Mesenteric fat pad (tissue), 1 donor: ENCODE results near the gene TEPSIN. TPM values are rescaled to one million over a fixed set of nuclear protein-coding genes. Genes with fewer than 3 reads are reported as not detected.

Experiments used
- DNase-seq: peaks from one replicate; pipeline ENCODE4 v3.0.0-alpha.2; 2020; ENCODE audit warnings: low spot score
- total RNA-seq: library from RNA; stranded (reverse); fragmentation: NEBNext Ultra II Directional; extraction: Animal tissue kit (Norgen Biotek cat#: 25700); gene quantifications from one replicate; pipeline ENCODE4 v1.2.1, GENCODE V29; 2021
- donor health status: DM: yes; HTN: yes; CAD: no.

Gene TEPSIN
- total RNA-seq, 1 donor from 2014 or later: 23.1 TPM

- DNase-seq: no peak
These were observed 39.4 kb downstream of the TEPSIN start for GRCh38 chr17:81199482-81199830.

DNA sequence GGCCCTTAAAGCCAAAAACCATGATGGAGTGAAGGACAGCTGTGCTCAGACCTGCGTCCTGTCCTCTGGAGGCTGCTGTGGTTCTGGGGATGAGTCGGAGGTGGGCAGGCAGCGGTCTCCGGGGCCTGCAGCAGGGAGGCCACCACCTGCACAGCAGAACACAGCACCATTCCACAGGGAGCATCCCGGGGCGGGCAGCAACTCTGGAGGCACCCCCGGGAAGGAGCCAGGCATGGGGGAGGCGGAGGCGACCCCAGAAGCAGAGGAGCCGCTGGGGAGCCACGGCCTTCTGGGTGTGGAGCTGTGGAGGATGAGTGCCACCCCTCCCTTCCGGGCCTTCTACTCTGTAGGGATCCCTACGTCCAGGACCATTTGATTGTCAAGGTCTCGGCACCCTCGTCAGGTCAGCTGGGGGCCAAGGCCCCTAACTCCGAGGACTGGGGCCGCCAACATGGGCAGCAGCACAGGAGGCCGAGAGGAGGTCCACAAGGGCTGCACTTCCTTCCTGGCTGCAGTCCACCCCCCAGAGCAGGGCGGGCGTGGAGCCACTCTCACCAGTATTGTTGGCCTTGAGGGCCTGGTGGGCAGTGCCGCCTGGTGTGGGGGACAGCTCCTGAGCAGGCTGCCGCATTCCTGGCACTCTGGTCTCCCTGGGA lies 39.9 kb downstream of the TEPSIN start:
- no peak for DNase-seq

DNA sequence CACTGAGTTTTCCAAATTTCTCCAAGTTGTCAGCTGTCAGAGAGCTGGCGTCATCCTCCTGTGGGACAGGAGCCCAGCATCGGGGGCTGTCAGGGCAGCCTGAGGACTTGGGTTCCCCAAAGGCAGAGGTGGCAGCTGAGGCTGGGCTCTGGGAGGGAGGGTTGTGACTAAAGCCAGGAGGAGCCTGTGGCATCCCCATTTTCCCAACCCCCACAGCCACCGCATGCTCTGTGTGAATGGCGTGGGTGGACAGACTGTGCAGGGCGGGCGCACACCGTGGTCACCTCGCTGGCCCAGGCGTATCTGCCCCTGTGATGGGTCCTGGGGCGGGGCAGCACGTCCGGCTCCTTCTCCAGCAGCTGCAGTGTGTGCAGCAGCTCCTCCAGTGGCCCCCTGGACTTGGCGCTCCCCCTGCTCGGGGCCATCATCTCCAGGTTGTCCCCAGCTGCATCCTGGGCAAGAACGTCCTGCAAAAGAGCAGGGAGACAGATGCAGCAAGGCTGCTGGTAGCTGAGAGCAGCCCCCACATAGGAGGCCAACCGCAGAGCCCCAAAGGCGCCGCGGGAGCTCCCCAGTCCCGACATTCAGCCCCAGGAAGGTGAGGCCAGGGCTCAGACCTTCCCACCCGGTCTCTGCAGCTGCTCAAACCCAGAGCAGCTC lies 40.9 kb downstream of the TEPSIN start:
- DNase-seq: no peak

GRCh38 chr17:81197409-81197795 lies 41.5 kb downstream of the TEPSIN start:
- DNase-seq: no peak

DNA sequence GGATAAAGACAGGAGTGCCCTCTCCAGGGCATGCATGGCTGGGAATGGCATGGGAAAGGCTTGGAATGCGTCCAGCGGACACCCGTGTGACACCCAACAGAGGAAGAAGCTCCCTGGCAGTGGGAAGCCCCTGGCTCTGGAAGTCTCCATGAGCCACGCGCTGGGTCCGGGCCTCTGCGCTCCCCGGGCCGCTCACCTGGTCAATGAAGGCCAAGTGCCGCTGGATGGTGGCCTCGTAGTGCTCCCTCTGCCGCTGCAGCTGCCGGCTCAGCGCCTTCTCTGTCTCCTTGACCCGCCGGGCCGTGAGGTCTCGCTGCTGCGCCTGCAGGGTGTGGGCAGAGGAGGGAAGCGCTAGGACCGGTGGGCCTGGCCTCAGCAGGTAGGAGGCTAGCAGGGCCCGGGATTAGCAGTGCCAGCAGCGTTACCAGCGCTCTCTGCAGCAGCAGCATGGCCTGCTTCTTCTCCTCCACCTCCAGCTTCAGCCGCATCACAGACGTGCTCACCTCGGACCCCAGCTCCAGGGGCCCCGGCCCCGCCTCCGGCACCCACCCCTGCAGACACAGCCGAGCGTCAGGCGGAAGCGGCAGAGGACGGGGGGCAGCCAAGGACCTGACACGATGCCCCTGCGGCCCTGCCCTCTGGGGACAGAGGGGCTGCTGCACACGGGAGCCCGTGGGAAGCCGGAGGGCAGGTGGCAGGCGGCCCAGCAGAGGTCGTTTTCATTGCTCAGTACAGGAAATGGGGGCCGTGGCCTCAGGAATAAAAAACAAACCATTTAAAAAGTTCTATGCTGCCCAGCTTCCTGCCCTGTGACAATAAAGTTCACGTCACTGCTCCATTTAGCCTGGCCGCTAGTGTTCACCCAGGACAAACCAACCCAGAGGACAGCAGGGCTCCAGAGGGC lies 42.1 kb downstream of the TEPSIN start:
- no peak for DNase-seq

DNA sequence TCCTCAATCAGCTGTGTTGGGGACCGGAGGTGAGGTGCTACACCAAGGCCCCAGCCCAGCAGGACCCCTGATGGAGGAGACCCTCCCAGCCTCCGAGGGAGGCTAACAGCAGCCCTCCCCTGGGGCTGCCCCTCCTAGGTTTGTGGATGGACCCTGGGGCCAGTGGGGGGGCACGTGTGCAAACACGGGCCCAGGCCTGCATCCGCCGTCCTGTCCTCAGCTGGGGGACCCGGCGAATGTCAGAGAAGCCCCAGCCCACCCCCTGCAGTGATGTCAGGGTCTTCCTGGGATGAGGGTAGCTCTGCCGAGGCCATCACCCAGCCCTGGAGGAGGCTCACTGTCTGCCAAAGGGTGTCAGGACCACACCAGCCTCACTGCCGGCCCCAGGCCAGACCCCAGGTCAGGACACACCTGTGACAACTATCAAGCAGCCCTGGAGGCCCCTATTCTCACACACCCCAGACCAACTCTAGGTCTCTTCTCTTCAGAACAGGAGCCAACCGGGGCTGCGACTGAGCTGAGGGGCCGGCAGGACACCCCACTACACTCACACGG lies 42.8 kb downstream of the TEPSIN start:
- no peak for DNase-seq

GRCh38 chr17:81194941-81195901 lies 43.6 kb downstream of the TEPSIN start:
- DNase-seq: no peak

GRCh38 chr17:81194225-81194760 lies 44.6 kb downstream of the TEPSIN start:
- no peak for DNase-seq

DNA sequence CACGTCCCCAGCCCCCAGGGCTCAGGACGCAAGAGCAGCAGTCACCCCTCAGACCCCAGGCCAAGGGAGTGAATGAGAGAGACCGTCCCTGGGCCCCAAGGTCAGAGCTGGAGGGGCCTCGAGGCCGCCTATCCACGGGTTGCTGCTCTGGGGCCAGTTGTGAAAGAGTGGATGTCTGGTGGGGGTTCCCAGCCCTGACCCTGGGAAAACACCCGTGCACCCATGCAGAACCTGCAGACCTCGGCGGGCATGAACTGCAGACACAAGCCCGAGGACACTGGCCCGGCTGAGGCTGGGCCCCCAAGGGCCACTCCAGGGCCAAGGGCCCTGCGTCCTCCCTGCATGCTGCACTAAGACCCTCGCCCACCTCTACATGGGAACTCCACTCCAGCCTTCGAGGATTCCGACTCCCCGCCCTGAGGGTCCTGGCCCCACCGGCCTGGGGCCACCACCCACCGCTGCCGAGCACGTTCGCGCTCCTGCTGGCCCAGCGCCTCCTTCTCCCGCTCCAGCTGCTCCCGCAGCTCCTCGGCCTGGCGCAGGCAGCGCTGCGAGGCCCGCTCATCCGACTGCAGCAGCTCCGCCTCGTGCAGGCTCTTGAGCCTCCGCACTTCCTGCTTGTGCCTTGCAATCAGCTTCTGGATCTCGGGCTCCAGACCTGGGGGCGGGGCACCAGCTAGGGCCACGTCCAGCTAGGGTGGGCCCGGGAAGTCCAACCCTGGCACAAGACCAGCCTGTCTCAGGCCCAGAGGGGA lies 45.2 kb downstream of the TEPSIN start:
- DNase-seq: no peak

DNA sequence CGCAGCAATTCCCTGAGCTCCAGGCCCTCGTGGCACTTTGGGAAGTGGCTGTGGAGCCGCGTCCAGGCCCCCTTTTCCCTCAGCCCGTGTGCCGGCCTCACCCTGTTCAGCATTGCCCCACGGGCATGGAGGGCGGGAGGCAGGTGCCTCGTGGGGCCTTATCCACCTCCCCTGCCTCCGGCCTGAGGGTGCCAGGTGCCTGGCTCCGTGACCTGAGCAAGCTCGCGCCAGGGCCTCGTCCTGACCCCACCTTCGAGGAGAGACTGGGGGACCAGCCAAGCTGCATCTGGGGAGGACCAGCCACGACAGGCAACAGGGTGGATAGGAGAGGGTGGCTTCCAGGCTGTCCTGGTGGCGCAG lies 45.8 kb downstream of the TEPSIN start:
- no peak for DNase-seq

DNA sequence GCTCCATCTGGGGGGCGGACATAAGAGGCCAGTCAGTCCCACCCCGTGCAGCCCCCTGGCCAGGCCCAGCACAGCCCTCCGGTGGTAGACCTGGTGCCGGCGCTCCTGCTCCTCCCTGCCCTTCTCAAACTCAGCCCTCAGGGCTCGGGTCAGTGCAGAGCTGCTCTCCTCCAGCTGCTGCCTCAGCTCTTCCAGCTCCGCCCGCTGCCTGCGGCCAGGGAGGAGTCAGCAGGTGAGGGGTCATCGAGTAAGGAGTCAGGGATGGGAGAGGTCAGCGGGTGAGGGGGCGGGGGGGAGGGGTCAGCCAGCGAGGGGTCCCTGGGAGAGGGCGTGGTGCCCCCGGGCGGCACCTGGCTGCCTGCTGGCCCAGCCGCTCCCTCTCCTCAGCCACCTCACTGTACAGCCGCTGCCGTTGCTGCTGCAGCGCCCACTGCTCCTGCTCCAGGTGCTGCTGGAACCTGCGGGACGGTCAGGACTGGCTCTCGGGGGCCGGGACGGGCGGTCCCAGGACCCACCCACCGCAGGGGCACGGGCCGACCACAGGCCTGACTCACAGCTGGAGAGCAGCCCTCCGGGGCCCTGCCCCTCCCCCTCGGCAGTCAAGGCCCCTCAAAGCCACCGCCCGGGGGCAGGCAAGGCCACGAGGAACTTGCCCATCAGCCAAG lies 46.3 kb downstream of the TEPSIN start:
- no peak for DNase-seq

DNA sequence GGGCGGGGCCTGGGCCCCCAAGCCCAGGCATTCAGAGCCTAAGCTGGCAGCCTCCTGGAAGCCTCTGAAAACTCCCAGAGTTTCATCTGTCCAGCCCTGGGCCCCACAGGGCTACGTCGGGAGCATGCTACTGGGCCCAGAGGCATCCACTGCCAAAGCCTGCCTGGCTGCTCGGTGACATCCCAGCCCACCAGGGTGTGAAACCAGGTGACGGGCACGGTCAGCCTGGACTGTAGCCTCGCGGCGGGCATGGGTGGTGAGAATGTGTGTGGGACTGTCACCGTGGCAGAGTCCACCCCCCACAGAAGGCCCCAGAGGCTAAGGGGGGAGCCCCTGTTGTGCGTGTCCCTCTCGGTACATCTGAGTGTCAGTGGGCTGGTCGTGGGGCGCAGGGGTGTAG lies 47.2 kb downstream of the TEPSIN start:
- no peak for DNase-seq

GRCh38 chr17:81191116-81191515 lies 47.7 kb downstream of the TEPSIN start:
- no peak for DNase-seq

DNA sequence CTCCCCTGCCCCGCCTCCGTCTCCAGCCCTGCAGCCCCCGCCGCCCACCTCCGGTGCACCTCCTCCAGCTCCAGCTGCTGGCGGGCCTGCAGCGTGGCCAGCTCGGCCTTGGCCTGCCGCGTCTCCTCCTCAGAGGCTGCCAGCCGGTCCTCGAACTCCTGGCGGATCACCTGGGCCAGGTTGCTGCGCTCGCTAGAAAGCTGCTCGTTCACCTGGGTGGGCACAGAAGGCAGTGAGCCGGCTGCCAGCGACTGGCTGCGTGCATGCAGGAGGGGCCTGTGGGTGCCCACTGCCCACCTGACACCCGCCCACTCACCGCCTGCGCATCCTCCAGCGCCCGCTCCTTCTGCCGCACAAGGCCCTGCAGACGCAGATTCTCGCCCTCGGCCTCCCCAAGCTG lies 48.3 kb downstream of the TEPSIN start:
- no peak for DNase-seq

DNA sequence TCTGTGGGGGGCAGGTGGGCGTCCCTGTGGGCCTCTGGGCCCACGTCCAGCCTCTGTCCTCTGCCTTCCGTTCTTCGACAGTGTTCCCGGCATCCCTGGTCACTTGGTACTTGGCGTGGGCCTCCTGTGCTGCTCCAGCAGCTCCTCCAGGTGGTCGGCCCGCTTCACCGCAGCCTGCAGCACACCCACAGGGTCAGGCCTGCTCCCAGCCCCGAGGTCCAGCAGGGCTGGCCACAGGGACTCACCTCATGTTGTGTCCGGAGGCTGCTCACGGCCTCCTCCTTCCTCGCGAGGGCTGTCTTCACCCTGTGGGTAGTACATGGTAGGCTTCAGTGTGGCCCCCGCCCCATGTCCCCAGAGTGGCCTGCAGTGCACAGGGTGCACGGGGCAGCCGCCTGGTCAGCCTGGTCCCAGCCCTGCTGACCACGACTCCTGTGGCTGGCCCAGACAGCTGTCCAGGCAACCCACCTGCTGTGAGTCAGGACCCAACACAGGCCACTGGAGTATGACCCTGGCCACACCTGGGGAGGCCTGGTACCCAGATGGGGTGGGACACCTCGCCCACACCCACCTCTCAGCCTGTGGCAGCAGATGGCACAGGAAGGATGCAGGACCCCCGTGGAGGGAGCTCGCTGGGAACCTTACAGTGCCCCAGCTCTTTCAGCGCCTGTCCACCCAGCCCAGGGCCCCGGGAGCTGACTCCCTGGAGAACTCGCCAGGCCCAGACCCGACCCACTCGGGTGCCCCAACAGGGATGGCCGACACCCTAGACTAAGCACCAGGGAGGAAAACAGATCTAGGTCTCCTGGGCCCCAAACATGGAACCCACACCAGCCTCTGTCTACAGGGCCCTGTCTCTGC lies 49.0 kb downstream of the TEPSIN start:
- no peak for DNase-seq

DNA sequence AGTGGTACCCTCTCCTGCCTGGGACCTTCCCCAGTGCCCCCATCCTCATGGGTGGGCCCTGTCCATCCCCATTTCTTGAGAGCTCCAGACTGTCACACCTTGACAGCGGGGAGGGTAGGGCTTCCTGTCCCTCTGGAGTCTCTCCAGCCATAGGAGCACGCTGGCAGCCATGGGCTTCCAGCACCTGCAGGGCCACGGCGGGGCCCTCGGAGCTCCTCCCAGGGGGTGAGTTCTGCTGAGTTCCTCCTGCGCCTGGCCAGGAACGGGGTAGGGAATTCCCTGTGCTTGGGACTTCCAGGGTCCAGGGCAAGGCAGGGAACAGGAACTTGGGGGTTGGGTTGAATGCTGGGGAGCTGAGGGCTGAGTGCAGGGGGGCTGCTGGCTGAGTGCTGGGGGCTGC lies 49.8 kb downstream of the TEPSIN start:
- no peak for DNase-seq

GRCh38 chr17:81188491-81188840 lies 50.4 kb downstream of the TEPSIN start:
- DNase-seq: no peak
